Nephron (organoid): ENCODE data around the gene BARX1.

Experiments used
- H3K27ac Mint-ChIP-seq, 3 experiments: 2 replicates each; pipeline ENCODE4 v1.8.0; 2020; ENCODE audit warnings: mixed read lengths in 3 of 3, mild to moderate bottlenecking in 2 of 3, moderate library complexity in 1 of 3
- H3K27me3 Mint-ChIP-seq: 2 replicates; pipeline ENCODE4 v1.8.0; 2021; ENCODE audit warnings: low read depth, mild to moderate bottlenecking, moderate library complexity, mixed read lengths
- H3K36me3 Mint-ChIP-seq: 2 replicates; pipeline ENCODE4 v1.8.0; 2020; ENCODE audit warnings: low read depth, mixed read lengths
- H3K4me1 Mint-ChIP-seq: 2 replicates; pipeline ENCODE4 v1.8.0; 2020; ENCODE audit warnings: mixed read lengths
- H3K4me3 Mint-ChIP-seq, 3 experiments: 2 replicates each; pipeline ENCODE4 v1.8.0; 2020; ENCODE audit warnings: mild to moderate bottlenecking in 3 of 3, mixed read lengths in 3 of 3, moderate library complexity in 2 of 3
- H3K9me3 Mint-ChIP-seq: 2 replicates; pipeline ENCODE4 v1.8.0; 2020; ENCODE audit warnings: mixed read lengths
- CTCF ChIP-seq, 3 experiments: fragments of 200-600 bp; sonication (generic); IDR thresholded peaks; one replicate each; pipeline ENCODE4 v1.5.0; 2021; ENCODE audit warnings: antibody characterized with exemption in 3 of 3; ENCODE audit not compliant: unreplicated experiment in 3 of 3

The BARX1 gene

GRCh38 chr9:93918061-93918460, 37.1 kb downstream of the BARX1 start:
- TF ChIP-seq CTCF (IDR thresholded peaks at IDR 0.05; ENCODE audit: unreplicated experiment in 3 of 3): no peak
- no peaks in the 10 kb centered on the region for H3K9me3 Mint-ChIP-seq
- H3K27me3 Mint-ChIP-seq: peaks cover 75% of the 10 kb centered on the region
- H3K36me3 Mint-ChIP-seq: no peaks in the 10 kb centered on the region
- no peak overlapping the region for H3K4me3 Mint-ChIP-seq
- H3K4me1 Mint-ChIP-seq: peaks cover 10% of the 10 kb centered on the region
- no peak overlapping the region for H3K27ac Mint-ChIP-seq

- H3K27me3 Mint-ChIP-seq: peaks cover 67% of the 10 kb centered on the region
- peaks cover 10% of the 10 kb centered on the region for H3K4me1 Mint-ChIP-seq
- H3K4me3 Mint-ChIP-seq: no peak overlapping the region
- H3K9me3 Mint-ChIP-seq: no peaks in the 10 kb centered on the region
- no peak overlapping the region for H3K27ac Mint-ChIP-seq
- TF ChIP-seq CTCF (IDR thresholded peaks at IDR 0.05; ENCODE audit: unreplicated experiment in 3 of 3): no peak
- H3K36me3 Mint-ChIP-seq: no peaks in the 10 kb centered on the region
Measured at GRCh38 chr9:93917121-93917853, 37.9 kb downstream of the BARX1 start.

GRCh38 chr9:93916358-93916757, 38.8 kb downstream of the BARX1 start:
- H3K4me3 Mint-ChIP-seq: no peak overlapping the region
- TF ChIP-seq CTCF (IDR thresholded peaks at IDR 0.05; ENCODE audit: unreplicated experiment in 3 of 3): no peak
- H3K36me3 Mint-ChIP-seq: no peaks in the 10 kb centered on the region
- no peak overlapping the region for H3K27ac Mint-ChIP-seq
- H3K4me1 Mint-ChIP-seq: peaks cover 14% of the 10 kb centered on the region
- H3K27me3 Mint-ChIP-seq: peaks cover 60% of the 10 kb centered on the region
- no peaks in the 10 kb centered on the region for H3K9me3 Mint-ChIP-seq

GRCh38 chr9:93911801-93912554, 43.2 kb downstream of the BARX1 start:
- peaks cover 45% of the 10 kb centered on the region for H3K27me3 Mint-ChIP-seq
- no peak overlapping the region for H3K27ac Mint-ChIP-seq
- H3K4me3 Mint-ChIP-seq: no peak overlapping the region
- TF ChIP-seq CTCF (IDR thresholded peaks at IDR 0.05; ENCODE audit: unreplicated experiment in 3 of 3): no peak
- no peaks in the 10 kb centered on the region for H3K9me3 Mint-ChIP-seq
- H3K36me3 Mint-ChIP-seq: no peaks in the 10 kb centered on the region
- peaks cover 10% of the 10 kb centered on the region for H3K4me1 Mint-ChIP-seq

GRCh38 chr9:93911136-93911745, 43.9 kb downstream of the BARX1 start:
- H3K9me3 Mint-ChIP-seq: no peaks in the 10 kb centered on the region
- no peak overlapping the region for H3K27ac Mint-ChIP-seq
- peaks cover 44% of the 10 kb centered on the region for H3K27me3 Mint-ChIP-seq
- H3K4me1 Mint-ChIP-seq: peaks cover 10% of the 10 kb centered on the region
- H3K4me3 Mint-ChIP-seq: peak overlapping the region in 1 of 3 experiments; percentile 25
- H3K36me3 Mint-ChIP-seq: no peaks in the 10 kb centered on the region
- TF ChIP-seq CTCF (IDR thresholded peaks at IDR 0.05; ENCODE audit: unreplicated experiment in 3 of 3): no peak
